ENCODE measurements around the gene ASTN2.
A peak's percentile ranks its signal among the peaks of the same experiment; 100 is the strongest.

Gene ASTN2

DNA sequence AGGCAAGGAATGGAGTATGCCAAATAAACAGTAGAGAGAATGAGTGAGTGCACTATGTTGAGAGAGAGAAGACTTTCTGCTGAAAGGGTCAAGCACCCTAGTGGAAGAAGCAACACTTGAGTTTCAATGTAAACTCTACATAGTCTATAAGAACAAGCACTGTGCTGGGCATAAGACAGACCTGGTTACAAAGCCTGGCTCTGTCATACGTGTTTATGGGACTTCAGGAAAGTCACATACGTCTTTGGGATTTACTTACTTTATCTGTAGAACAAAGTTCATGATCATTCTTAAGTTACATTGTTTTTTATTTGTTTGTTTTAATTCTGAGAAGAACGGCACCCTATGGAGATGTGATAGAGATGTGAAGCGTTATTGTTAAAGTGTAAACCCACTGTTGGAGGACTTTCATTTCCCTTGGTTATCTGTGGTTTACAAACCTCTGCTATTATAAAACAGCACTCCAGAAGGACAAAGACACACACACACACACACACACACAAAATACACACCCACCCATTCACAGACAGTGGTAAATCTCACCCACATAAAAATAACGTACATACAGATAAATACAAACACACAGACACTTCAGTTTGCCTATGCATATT, 798.4 kb downstream of the ASTN2 start:
- no peak for DNase-seq (ENCODE audit: low spot score)

DNA sequence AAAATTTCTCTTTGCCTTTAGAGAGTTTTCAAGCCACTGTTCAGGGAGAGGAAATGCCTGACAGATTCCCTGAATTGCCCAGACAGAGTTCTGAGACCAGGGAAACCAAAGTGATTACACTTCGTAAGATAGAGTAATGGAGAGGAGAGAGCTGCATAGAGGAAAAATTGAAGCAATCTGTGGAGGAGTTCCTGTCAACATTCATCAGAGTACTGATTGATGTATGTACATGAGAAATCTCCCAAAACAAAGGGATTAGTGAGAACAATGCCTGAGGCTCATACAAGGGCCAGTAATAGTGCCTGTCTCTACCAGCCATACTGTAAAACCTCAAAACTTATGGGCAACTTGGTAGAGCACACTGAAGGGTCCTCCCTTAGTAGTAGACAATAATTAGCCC, 806.8 kb downstream of the ASTN2 start:
- DNase-seq (ENCODE audit: low spot score) = no peak

DNA sequence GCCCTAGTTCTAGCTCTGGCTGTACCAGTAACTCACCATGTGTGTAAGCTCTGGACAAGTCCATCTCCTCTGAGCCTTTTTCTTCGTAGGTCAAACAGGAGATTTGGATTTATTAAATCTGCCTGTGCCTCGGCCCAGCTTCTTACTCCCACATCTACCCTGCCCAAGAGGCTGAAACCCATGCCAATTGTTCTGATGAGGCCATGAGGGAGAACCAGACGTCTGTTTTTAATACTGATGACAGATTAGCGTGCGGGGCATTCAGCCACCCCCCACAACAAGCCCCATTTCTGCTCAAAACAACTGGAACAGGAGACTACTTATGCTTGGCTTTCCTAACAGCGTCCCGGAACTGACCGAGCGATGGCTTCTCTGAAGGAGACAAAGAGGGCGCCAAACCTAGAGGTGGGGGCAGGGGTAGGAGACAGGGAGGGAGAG, 808.9 kb downstream of the ASTN2 start:
- DNase-seq (ENCODE audit: low spot score) = no peak

DNA sequence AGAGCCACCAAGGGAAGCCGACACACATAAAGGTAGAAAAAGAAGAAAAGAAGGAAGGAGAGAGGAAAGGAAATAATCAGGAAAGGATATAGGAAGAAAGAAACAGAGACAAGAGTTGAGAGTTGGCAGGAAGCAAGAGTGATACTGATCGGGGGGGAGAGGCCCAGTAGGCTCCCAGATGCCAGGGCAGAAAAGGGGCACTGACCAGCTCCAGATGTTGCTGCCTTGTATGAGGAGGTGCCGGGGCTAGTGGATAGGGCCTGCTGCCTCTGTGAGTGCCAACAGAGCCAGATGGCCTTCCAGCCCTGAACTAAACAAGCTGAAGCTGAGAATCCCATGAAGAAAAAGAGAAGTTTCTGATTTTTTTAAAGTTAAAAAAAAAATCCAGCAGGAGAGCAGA, 809.8 kb downstream of the ASTN2 start:
- no peak for DNase-seq (ENCODE audit: low spot score)

DNA sequence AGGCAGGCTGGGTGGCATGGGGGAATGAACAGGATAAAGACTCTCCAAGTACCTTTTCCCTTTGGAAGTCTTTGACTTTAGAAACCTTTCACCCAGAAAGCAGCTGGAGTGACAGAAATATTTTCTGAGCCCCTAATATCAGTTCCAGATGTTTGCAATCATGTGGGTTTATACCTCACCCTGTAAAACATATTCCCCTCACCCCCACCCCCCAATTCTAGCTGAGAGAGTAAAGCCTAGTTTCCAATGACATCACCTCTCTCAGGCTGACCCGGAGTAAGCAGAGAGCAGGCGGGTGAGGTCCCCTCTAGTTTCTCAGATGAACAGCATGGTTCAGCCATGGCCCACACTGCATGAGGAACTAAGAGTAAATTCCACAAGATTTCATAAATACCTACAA, 810.6 kb downstream of the ASTN2 start:
- DNase-seq (ENCODE audit: low spot score) = no peak

DNA sequence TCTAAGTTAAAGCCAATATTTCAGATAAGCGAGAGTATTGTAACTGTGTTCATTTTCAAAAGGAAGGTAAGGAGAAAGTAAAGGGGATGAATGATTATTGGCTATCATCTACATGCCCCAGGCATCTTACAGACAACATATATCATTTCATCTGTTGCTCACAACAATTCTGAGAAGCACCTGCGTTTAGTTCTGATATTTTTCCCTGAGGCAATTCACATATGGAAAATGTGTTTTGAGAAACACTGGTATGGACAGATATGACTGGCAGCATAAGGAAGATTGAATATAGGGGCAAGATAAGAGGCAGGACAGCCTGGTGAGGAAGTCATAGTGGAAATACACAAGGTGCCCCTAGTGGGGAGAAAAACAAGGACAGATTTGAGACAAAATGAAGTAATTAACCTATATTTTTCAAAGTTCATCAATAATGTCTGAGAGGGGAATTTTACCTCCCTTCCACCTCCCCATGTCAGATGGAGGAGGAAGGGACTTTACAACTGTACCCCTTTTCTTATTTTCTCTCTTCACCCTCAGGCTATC, 815.4 kb downstream of the ASTN2 start:
- DNase-seq (ENCODE audit: low spot score) = no peak

DNA sequence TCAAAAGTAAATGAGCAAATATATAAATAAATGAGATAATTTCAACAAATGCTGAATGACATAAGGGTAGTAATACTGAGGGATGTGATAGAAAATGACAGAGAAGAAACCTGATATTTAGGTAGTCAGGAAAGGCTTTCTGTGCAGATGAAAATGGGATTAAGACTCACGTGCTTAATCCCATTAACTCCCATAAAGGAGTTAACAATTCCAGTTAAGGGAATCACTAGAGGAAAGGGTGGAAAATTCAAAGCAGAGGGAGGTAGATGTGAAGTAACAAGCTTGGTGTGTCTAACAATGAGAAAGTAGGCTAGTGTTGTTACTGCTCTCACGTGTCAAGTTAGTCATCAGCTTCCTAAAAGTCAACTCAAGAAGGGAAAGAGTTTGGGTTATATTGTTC, 818.2 kb downstream of the ASTN2 start:
- DNase-seq (ENCODE audit: low spot score) = no peak

DNA sequence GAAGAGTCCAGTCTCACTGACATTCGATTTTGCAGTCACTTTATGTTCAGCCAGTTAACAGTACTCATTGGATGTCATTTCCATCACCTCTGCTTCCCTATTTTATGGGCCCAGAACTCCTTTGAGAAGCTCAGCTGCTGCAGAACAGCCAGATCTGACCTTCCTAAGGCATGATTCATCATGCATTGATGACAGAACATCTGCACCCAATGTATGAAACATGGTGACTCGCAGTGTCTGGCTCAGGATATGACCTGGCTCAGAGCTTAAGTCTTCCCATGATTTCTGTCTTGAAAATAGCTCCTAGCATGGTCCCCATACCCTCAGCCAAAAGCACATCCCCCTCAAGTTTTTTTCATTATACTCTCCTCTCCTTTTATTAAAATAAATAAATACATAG, 820.3 kb downstream of the ASTN2 start:
- peak; percentile 89 for DNase-seq (ENCODE audit: low spot score)

DNA sequence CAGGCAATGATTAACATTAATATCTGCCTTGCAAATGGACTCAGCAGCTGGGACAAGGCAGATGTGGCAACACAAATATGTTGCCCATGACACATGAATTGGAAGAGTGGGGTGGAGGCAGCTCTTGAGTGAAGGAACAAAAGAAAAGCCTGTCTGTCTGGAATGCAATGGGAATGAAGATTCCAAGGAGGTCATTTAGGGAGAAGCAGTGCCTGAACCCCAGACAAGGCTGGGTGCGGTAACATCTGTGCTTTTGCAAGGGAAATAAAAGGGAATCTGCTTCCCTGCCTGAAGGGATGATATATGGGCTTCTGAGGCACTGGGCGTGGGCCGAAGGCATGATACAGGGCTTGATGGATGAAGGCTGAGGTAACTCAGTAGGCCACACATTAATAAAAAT, 821.9 kb downstream of the ASTN2 start:
- peak; percentile 62 for DNase-seq (ENCODE audit: low spot score)

DNA sequence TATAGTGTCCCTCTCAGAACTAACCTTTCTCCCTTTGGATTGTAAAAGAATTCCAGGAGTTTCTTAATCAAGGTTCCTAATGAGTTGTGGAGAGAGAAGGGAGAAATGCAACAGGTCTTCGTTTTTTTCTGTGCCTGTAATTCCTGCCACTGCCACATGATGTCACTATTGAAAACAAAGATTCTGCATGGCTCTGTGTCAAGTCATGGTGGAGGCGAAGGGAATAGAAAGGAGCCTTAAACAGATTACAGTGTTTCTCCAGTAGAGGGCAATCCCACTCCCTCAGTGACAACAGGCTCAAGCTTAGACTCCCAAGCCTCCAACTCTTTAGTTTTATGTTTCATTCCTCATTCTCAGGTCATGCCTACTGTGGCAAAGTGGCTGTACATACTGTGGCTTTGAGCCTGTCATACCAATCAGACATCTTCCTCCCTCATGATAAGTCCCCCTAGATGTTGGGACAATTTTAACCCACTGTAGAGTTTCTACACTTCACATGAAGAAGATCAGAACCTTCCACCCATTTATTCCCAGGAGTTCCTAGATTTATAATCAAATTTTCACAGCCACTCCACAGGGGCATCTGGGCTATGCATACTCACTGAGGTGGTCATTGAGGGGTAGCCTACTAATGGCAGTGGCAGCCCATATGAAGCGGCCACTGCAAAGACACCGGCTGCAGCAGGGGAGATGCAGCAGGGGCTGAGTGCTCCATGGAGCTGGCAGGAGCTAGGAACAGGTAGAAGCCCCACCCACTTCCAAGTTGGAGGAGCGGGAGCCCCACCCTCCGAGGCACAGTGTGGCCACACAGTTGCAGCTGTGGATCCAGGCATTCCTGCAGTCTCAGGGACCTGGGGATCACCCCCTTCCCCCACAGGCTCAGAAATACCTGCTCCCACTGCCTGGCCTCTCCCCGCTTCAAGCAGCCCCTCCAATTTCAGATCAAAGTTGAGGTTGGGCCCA, 825.2 kb downstream of the ASTN2 start:
- peak; percentile 60 for DNase-seq (ENCODE audit: low spot score)

DNA sequence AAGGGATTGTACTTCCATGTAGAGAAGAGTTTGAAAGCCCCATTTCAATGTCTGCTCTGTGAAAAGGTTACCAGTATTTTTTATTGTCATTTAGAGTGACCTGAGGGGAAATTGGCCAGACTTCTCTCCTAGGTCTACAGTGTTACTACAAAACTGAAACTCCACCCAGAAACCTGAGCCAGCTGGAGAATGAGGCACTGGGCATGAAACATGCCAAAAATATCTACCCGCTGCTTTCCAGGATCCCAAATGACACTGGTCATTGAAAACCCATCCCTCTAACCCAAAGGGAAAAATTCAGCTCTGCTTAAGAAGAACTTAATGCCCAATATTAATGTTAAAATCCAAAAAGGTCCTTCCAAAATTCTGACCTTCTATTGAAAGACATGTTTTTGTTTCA, 826.9 kb downstream of the ASTN2 start:
- DNase-seq (ENCODE audit: low spot score) = no peak

DNA sequence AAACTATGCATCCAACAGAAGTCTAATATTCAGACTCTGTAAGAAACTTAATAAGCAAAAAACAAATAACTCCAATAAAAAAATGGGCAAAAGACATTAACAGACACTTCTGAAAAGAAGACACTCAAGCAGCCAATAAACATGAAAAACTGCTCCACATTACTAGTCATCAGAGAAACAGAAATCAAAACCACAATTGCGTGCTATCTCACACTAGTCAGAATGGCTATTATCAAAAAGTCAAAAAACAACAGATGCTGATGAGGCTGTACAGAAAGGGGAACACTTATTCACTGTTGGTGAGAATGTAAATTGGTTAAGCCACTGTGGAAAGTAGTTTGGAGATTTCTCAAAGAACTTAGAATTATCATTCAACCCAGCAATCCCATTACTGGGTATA, 829.0 kb downstream of the ASTN2 start:
- no peak for DNase-seq (ENCODE audit: low spot score)

DNA sequence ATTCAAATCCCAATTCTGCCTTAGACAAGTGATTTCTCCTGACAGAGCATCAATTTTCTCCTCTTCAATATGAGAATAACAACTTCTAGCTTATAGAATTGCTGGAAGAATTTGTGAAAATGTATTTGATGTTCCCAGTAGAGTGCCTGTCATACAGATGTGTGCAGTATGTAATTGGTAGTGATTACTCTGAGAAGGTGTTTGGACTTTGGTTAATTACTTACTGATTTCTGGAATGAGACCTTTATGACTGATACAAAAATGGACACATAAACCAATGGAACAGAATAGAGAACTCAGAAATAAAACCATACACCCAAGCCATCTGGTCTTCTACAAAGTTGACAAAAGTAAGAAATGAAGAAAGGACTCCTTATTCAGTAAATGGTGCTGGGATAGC, 829.7 kb downstream of the ASTN2 start:
- DNase-seq (ENCODE audit: low spot score) = no peak

DNA sequence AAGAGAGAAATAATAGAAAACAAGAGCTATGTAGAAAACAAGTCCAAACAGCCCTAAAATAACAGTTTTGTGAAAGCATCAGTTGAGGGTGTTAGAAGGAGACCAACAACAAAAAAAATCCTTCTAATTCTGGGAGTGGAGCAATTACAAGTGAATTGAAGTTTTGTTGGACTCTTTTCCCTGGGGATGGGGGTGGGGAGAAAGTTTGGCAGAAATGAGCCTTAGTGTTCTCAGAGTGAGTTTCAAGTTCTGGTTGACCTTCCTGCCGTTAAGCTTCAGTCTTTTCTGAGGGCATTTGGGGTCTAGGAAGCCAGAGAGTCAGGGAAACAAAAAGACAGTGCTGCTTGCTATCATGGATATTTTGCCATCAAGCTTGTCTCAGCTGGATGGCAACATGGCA, 834.0 kb downstream of the ASTN2 start:
- DNase-seq (ENCODE audit: low spot score) = no peak

DNA sequence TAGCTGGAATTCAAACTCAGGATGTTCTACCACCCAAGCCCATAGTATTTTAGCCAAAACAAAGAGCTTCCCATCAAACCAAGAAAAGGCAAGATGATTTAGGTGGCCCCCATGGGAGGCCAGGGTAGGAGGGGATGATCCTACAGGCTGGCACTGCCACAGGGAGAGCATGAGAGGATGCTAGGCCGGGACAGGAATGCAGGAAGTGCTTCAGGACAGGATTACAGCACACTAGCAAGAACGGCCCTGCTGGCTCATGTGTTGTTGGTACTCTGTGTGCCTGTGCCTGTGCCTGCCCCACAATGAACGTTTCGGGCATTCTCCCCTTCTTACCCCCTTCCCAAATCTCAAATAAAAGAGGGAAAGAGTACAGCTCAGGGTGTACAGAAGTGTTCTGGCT, 838.5 kb downstream of the ASTN2 start:
- peak; percentile 13 for DNase-seq (ENCODE audit: low spot score)

DNA sequence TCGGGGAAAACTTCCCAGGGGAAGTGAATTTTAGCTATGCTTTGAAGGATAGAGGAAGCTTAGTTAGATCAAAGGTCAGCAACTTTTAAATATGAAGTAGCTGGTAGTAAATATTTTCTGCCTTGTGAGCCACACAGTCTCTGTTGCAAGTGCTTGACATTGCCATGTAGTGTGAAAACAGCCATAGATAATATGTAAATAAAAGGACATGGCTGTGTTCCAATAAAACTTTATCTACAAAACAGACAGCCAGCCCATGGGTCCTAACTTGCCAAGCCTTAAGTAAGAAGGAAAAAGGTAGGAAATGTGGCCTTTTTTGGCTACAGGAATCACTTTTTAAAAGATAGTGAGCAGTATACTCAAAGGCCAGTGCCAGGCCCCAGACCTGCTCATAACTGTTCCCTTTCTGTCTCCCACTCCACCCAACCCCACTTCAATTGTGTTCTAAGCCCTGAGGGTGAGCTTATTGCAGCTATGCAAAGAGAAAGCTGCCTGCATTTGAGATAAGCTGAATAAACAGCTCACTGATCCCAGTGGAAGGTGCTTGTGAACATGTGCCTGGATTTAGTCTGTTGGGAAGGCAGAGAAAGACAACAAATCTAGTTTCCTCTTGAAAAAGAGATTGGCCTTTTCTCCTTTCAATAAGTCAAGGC, 840.7 kb downstream of the ASTN2 start:
- DNase-seq (ENCODE audit: low spot score) = no peak

DNA sequence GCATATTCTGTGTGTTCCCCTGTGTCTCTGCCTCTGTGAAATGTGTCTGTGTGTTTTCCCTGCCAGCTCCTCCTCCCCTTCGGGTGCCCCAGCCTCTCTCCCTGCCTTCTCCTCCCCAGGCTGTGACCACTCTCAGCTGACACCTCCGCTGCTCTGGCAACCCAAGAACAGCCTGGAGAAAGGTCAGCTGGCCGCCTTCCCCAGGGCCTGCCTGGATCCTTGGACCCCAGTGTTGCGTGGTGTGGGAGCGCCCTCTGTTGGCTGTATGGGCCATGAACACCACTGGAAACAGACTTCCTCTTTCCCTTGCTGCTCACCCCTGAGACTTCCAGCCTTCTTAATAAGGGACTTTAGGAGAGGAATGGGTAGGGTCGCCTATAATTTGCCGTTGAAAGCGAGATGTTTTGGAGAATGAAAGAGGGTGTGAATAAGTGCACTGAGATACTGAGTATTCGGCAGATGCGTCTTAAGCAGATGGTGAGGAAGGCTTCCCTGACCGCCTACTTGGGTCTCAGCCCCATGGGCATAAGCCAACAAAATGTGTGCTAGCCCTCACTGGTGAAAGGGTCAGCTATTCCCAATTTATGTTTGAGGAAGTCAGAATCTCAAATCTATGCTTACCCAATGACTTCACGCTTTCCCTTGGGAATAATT, 842.6 kb downstream of the ASTN2 start:
- peak; percentile 95 for DNase-seq (ENCODE audit: low spot score)

DNA sequence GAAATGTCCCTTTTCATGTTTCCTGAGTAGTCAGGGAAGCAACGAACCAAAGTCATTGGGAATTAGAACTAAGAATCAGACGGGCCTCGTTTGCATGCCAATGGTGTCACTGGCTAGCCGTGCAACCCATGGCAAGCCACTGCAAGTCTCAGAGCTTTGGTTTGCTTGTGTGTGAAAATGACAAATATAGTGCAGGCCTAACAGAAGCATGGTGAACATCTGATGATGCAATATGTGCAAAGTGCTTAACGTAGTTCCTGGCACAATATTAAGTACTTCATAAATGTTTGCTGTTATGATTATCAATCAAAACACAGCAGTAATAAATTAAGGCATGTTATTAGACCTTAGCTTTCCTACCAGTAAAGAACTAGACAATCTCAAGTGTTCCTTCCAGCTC, 845.7 kb downstream of the ASTN2 start:
- no peak for DNase-seq (ENCODE audit: low spot score)

DNA sequence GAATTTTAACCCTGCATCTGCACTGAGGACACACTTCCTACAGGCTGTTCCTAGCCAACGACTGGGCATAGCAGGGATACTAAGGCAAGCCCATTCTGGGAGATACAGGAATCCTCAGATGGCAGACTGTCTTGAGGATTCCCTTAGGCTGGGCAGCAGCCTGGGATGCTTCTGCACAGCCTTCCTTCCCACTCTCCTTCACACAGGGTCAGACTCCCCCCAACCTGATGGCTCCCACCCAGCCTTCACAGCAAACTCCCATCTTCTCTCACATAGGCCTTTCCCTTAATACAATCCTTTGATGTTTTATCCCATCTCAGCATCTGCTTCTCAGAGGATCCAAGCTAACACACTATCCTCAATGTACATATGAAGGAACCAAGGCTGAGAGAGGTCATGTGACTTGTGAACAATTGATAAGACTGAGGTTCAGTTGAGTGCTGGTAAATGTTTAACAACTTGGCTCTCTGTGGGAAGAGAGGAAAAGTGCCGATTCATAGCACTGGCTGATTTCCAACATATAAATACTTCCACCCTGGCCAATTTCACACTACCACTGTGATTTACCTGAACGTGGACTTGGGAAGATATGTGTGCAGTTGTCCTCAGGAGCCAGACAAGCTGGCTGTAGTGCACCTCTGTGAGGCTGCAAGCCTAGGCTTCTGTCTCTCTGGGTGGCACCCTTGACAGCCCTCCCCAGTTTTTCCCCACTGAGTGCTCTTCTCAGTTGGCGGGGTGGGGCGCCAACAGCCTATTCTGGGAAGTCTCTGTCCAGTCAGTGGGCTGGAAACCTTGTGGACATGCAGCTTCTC, 848.0 kb downstream of the ASTN2 start:
- DNase-seq (ENCODE audit: low spot score) = no peak

DNA sequence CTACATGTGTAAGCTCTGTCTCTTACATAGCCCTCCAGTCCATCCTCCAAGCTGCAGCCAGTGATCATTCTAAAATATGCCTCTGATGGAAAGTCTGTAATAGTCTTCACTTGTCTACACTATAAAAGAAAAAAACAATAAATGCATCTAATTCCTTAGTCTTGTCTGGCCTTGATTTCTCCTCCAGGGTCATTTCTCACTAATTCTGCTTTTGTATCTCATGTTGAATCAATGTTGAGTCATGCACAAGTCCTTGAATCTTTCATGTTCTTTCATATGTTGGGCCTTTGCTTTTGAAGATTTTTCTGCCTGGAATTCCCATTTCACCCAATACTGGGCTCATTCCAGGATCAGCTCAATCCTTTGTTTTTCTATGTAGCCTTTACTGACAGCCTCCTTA, 848.9 kb downstream of the ASTN2 start:
- DNase-seq (ENCODE audit: low spot score) = no peak

DNA sequence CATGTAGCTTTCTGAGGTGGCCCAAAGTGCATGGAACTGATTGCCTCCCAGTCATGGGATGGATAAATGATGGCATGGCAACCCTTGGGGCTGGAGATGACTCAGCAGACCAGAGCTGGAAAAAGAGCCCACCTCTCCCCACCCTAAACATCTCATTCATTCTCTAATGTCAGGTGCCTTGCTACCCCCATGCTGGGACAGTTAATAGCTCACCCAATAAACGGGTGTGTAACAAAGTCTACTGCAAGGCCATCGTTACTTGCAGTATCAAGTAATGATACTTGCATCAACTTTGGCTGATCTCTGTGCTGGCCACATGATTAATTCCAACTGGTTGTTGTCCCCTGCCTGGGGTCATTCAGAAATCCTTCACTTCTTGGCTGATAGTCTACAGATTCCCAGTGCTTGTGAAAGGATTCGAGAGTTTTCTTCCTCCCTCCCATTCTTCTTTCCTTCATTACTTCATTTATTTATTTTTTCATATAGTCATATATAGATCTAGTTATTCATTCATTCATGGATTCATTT, 850.5 kb downstream of the ASTN2 start:
- DNase-seq (ENCODE audit: low spot score) = no peak

Measured in AG08395 (cell line).